EL (cell line): ENCODE results near the gene IQCB1.
"Not testable (repeated sequence)": the region's sequence is repeated elsewhere in the genome, so short reads cannot be mapped to it uniquely, and the experiment has no call there.

ENCODE experiments used
- DNase-seq: peaks from one replicate; pipeline ENCODE4 v3.0.0-alpha.2; 2016

The IQCB1 gene, protein sequence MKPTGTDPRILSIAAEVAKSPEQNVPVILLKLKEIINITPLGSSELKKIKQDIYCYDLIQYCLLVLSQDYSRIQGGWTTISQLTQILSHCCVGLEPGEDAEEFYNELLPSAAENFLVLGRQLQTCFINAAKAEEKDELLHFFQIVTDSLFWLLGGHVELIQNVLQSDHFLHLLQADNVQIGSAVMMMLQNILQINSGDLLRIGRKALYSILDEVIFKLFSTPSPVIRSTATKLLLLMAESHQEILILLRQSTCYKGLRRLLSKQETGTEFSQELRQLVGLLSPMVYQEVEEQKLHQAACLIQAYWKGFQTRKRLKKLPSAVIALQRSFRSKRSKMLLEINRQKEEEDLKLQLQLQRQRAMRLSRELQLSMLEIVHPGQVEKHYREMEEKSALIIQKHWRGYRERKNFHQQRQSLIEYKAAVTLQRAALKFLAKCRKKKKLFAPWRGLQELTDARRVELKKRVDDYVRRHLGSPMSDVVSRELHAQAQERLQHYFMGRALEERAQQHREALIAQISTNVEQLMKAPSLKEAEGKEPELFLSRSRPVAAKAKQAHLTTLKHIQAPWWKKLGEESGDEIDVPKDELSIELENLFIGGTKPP

GRCh38 chr3:121834671-121835464, at the start of gene IQCB1, which contains the start of gene EAF2:
Gene IQCB1 (minus strand): TSS chr3:121835060. CDS start chr3:121828960, 6,100 bp downstream.
Gene EAF2 (plus strand): TSS chr3:121835209. CDS start chr3:121835286, 77 bp downstream.
- DNase-seq = peak; percentile 94

- DNase-seq = peak; percentile 25
These were observed 48.6 kb upstream of the IQCB1 start for GRCh38 chr3:121883507-121883906.

GRCh38 chr3:121878411-121878810, 43.6 kb upstream of the IQCB1 start:
- DNase-seq = no peak

GRCh38 chr3:121871430-121871829, 36.6 kb upstream of the IQCB1 start:
- DNase-seq = no peak

DNA sequence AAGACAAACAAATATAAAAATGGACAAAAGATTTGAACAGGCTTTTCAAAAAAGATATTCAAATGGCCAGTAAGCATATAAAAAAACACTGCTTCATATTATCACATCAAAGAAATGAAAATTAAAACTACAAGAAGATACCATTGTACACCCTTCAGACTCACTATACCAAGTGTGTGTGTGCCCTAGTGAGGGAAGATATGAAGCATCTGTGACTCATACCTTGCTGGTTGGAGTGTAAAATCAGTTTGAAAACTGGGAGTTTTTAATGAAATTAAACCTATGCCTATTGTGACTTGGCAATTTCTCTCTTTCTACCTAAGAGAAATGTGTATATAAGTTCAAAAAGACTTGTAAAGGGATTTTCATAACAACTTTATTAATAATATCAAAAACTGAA, 35.9 kb upstream of the IQCB1 start:
- DNase-seq = no peak

- DNase-seq = no peak
These were observed 34.9 kb upstream of the IQCB1 start for GRCh38 chr3:121869736-121870135.

GRCh38 chr3:121863801-121864200, 28.9 kb upstream of the IQCB1 start:
- DNase-seq = no peak

DNA sequence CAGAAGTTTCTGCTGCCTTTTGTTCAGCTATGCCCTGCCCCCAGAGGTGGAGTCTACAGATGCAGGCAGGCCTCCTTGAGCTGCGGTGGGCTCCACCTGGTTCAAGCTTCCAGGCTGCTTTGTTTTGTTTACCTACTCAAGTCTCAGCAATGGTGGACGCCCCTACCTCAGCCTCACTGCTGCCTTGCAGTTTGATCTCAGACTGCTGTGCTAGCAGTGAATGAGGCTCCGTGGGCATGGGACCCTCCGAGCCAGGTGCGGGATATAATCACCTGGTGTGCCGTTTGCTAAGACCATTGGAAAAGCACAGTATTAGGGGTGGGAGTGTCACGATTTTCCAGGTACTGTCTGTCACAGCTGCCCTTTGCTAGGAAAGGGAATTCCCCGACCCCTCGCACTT, 28.4 kb upstream of the IQCB1 start:
- not testable (repeated sequence) for DNase-seq

GRCh38 chr3:121857778-121858177, 22.9 kb upstream of the IQCB1 start:
- DNase-seq = not testable (repeated sequence)

- DNase-seq = no peak
These were observed 20.7 kb upstream of the IQCB1 start for GRCh38 chr3:121855555-121855954.

DNA sequence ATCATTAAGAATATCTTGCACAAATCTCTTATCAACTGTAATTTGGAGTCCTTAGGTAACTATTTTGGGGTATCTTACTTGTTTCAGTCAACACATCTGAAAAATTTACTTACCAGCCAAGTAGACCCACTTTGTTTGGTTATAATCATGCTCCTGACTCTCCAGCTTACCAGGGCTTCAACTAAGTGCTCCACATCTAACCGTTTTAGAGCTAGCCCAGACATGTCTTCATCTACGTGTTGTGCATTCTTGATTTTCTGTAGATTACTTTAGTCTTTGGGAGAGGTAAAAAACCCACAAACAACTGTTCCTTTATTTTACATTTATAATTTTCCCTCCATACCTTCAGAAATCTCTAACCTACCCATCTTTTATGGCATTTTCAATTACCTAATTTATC, 17.4 kb upstream of the IQCB1 start:
- no peak for DNase-seq

GRCh38 chr3:121844892-121845291, 10.0 kb upstream of the IQCB1 start:
- no peak for DNase-seq

DNA sequence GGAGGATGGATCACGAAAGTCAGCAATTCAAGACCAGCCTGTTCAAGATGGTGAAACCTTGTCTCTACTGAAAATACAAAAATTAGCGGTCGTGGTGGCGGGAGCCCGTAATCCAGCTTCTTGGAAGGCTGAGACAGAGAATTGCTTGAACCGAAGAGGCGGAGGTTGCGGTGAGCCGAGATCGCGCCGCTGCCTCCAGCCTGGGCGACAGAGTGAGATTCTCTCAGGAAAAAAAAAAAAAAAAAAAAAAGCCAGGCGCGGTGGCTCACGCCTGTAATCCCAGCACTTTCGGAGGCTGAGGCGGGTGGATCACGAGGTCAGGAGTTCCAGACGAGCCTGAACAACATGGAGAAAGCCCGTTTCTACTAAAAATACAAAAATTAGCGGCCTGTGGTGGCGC, 5.1 kb upstream of the IQCB1 start:
- DNase-seq = no peak

DNA sequence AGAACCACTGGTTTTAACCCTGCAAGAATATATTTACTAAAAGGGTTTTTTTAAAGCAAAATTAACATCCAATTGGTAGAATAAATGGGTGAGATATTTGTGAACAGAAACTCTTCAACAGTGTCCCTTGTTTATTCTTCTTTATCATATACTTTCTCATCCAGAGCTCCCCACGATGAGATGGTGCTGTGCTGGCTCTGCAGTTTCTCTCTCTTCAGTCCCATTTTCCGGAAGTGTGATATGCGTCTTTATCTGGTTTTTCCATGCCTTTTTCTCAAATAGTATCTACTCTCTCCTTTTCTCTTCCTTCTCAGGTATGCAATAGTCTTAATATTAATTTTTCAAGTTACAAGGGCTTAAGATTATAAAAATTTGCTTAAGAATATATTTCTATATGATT, 1.6 kb upstream of the IQCB1 start:
- DNase-seq = no peak

GRCh38 chr3:121836064-121836463, 1.2 kb upstream of the IQCB1 start:
- no peak for DNase-seq

DNA sequence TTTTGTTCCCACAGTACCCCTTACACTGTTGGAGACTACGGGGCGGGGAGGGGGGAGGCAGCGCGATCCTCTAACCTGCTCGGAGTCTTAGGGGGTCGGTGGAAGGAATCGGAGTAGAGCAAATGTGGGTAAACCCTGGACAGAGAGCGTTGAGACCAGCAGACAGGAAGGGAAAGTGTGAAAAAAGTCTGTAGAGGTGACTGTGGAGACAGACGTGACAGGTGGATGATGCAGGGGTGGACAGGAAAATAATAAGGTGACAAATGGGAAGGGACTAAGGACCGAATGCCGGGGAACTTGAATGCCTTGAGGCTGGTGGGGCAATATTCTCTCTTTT, 573 bp upstream of the IQCB1 start:
- no peak for DNase-seq

DNA sequence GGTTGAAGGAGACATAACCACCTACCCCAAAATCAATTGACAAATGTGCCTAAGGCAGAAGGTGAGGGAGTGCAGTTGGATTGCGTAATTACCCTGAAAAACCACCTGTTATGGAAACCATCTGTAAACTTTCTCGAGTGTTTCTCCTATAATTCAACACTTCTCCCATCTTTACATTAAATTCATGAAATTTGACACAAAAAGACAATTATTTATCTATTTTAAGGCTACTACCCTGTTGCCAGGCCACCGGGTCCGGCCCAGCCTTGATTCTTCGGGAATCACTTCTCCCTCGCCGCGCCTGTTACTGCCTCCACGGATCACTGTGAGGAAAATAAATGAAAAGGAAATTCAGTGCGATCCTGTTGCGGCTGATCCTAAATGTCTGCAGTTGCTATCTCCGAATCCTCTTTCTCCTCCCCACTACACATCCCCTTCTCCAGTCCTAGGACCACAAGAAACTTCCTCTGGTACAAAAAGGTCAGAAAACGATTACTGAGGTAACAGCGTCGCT, 646 bp downstream of the IQCB1 start:
- peak; percentile 2 for DNase-seq

GRCh38 chr3:121822973-121823372, 11.9 kb downstream of the IQCB1 start:
- DNase-seq = no peak

- DNase-seq = no peak
These were observed 13.2 kb downstream of the IQCB1 start for GRCh38 chr3:121821421-121822199.

- no peak for DNase-seq
These were observed 15.6 kb downstream of the IQCB1 start for GRCh38 chr3:121819236-121819635.

GRCh38 chr3:121818578-121818977, 16.3 kb downstream of the IQCB1 start:
- DNase-seq = no peak

DNA sequence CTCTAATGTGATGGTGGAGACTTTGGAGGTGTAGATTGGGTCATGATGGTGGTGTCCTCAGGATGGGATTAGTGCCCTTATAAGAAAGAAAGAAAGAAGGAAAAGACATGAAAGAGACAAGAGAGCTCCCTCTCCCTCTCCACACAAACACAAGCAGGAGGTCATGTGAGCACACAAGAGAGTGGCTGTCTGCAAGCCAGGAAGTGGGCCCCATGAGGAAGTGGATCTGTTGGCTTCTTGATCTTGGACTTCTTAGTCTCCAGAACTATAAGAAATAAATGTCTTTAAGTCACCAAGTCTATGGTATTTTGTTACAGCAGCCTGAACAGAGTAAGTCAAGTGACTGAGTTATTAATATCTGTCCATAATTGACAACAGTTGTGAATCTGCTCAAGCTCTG, 17.1 kb downstream of the IQCB1 start:
- no peak for DNase-seq

- no peak for DNase-seq
These were observed 25.6 kb downstream of the IQCB1 start for GRCh38 chr3:121809249-121809648.
